HG03457 (cell line): Measurements from ENCODE around the gene TMEM87B.
"Not testable (repeated sequence)": the region's sequence is repeated elsewhere in the genome, so short reads cannot be mapped to it uniquely, and the experiment has no call there.

Experiments
- ATAC-seq: cut with Tn5 transposase; IDR thresholded peaks from one replicate; pipeline ENCODE4 v1.9.1; 2021; ENCODE audit warnings: moderate number of reproducible peaks; ENCODE audit not compliant: unreplicated experiment

TMEM87B gene

DNA sequence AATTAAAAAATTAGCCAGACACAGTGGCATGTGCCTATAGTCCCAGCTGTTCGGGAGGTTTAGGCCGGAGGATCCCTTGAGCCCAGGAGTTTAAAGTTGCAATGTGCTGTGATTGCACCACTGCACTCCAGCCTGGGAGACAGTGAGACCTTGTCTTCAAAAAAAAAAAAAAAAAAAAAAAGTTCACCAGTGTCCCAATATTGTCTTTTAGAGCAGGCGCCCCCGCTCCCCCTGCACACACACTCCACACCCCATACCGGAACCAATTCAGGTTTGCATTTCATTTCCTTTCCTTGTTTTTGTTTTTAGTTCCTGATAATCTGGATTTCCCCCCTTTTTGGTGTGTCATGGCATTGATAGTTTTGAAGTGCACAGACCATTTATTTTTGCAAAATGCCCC is 10.4 kb downstream of the TMEM87B start:
- no peak for ATAC-seq

DNA sequence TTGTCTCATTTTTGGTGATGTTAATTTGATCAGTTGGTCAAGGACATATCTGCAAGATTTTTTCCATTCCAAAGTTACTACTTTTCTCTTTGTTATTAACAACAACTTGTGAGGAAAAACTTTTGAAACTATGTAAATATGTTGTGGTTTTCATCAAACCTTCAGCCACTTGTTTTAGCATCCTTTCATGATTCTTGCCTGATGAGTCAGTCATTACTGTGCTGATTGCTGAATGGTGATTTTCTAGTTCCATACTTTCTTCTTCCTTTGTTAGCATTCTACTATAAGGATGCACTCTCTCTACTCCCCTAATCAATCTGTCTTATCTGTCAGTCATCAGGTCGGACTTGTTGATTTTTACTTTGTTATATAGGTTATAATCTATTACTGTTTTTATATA is 10.9 kb downstream of the TMEM87B start:
- no peak for ATAC-seq

DNA sequence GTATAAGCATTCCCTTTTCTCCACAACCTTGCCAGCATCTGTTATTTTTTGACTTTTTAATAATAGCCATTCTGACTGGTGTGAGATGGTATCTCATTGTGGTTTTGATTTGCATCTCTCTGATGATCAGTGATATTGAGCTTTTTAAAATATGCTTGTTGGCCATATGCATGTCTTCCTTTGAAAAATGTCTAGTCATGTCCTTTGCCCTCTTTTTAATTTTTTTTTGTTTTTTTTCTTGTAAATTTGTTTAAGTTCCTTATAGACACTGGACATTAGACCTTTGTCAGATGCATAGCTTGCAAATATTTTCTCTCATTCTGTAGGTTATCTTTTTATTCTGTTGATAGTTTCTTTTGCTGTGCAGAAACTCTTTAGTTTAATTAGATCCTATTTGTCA is 14.7 kb downstream of the TMEM87B start:
- not testable (repeated sequence) for ATAC-seq

DNA sequence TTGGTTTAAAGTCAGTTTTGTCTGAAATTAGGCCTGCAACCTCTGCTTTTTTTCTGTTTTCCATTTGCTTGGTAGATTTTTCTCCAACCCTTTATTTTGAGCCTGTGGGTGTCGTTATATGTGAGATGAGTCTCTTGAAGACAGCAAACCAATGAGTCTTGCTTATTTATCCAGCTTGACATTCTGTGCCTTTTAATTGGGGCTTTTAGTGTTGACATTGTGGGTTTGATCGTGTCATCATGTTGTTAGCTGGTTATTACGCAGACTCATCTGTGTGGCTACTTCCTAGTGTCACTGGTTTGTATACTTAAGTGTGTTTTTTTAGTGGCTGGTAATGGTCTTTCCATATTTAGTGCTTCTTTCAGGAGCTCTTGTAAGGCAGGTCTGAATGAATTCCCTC is 18.8 kb downstream of the TMEM87B start:
- ATAC-seq: no peak

DNA sequence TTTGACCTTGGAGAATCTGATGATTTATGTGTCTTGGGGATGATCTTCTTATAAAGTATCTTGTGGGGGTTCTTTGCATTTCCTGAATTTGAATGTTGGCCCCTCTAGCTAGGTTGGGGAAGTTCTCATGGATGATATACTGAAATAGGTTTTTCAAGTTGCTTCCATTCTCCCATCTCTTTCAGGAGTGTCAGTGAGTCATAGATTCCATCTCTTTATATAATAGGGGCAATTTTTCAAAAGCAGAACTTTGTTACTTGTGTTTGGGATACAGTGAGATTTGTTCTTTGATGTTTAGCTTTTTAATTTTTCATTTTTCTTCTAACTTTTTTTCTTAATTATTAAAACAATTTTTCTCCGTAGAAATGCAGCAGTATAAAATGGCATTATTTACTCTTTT is 19.4 kb downstream of the TMEM87B start:
- ATAC-seq: no peak

DNA sequence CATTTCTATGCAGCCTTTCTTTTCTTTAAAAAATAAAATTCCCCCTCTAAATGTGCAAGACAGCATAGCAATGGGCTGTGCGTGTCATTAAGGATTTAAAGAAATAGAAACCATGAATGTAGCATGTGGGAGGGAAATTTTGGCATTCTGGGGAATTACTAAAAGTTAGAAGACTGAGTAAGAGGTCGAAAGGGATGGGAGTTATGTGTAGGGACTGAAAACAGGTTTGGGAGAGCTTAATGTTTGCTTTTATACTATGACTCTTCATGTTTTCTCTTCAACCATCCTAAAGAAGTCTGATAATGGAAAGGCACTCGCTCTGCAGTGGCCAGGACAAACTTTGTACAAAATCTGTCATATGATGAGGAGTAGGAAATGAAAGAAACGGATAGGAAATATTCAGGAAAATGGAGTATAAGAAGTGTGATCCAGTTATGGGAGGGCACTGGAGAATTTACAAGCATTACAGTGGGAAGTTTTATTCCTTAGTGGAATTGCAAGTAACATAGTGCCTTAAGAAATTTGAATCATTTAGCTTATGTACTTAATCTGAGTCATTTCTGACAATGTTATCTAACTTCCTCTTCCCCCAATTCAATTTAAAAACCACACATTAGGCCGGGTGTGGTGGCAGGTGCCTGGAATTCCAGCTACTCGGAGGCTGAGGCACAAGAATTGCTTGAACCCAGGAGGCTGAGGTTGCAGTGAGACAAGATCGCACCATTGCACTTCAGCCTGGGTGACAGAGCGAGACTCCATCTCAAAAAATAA is 20.6 kb downstream of the TMEM87B start:
- ATAC-seq: no peak

DNA sequence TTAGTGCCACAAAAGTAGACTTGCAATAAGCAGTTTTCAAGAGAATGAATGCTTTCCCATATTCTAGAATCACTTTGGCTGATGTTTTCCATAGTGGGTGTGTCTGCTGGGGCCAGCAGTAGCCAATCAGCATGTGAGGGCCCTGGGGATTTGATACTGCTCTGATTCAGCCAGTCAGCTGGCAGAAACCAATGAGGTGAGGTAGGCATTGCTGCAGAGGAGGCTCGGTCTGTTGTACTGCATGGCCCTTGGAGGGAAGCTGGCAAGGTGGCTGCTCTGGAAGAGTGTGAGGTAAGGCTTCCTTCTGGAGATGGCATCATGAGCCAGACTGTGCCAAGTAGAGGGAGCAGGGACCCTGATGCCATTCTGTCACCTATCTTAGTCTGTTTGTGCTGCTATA is 22.7 kb downstream of the TMEM87B start:
- ATAC-seq: no peak

DNA sequence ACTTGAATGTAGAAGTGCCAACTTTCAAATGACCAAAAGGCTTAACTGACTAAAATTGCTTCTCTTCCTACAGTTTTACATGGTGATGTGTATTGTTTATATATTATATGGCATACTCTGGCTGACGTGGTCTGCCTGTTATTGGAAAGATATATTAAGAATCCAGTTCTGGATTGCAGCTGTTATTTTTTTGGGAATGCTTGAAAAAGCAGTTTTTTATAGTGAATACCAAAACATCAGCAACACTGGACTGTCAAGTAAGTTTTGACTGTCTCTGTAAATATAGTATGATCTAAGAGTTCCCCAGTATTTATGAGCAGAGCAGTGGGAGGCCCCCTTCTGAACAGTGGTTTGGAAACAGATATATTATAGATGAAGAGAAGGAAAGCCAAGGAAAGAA is 26.2 kb downstream of the TMEM87B start:
- ATAC-seq: no peak

DNA sequence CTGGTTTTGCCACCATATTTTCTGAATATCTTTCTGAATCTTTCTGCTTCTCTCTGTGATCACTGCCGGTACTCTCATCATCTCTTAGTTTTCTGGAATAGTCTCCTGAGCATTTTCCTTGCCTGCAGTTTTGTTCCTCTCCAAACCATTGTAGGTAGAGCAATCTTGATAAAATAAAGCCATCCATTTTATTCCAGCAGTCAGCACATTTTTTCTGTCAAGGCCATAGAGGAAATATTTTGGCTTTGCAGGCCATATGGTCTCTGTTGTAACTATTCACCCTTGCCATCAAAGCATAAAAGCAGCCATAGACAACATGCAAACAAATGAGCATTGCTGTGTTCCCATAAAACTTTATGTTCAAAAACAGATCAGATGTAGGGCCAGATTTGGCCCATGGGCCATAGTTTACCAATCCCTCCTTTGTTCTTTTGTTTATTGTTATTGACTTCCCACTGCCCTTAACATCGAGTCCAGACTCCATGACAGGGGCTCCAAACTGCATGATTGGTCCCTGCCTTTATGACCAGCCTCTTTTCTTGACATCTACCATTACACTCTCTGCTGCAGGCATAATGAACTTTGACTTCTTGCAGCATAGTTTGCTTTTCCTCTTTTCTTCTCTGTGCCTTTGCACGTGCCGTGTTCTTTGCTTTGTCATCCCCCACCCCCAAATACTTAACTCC is 29.8 kb downstream of the TMEM87B start:
- ATAC-seq: no peak

DNA sequence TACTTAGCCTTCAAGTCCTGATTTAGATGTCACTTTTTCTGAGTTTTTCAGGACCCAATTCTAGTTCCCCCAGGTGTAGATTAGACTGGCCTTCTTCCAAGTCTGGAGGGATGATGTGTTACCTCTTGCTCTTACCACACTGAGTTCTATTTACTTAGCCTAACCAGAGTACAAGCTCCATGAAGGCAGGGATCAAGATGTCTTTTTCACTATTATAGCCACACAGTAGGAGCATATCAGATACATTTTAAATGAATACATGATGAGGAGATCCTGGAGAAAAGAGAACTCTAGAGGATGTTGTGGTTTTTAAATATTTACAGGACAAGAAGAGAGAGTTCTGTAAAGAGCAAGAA is 30.3 kb downstream of the TMEM87B start:
- no peak for ATAC-seq

DNA sequence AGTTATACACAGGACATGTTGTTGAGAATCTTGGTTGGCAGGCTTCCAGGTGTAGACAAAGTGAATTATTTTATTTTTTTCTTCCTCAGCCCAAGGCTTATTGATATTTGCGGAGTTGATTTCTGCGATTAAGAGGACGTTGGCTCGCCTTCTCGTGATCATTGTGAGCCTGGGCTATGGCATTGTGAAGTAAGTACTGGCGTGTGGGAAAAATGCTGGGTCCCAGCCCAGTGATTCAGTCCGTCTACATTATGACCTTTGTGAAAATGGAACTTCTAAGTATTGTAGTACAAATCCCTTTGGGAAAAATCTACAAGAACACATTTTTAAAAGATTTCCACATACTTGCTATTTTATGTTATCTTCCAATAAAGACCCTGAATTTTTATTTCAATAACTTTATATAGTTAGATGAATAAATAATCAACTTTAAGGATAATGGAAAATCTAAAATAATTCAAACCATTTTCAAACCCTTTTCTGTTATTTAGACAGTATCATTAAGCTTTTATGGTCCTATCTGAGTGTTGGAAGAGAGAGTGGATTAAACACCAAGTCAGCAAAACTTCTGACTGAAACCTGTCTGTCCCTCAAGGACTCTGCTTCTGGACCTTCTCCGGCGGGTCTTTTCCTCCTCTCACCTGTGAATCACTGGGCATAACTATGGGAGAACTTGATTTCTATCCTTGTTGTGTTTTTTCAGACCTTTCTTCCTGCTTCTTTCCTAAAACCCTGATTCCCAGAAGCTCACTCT is 31.0 kb downstream of the TMEM87B start:
- ATAC-seq: no peak

DNA sequence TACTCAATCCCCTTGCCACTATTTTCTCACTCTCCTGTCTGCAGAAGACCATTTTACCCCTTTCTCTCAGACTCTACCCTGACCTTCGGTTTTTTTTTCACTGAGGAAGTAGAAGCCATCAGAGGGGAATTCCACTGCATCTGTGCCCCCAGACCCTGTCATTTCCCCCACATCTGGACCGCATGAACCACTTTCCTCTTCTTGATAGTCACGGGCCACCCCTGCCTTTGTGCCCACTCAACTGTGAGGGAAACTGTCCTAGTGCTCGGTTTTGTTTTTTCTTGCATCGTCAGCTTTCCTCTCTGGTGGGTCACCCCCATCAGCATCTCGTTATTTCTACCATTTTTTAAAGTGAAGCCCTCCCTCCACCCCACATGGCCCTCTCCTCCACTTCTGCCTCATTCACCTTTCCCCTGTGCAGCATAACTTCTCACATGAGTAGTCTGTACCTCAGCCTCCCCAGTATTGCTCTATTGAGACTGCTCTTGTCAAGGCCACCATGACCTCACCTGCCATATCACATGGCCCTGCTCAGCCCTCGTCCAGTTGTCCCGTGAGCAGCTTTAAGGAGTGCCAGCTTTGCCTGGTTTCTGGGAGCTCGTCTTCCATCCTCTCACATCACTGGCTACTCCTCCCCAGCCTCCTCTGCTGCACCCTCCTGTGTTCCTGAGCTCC is 32.4 kb downstream of the TMEM87B start:
- ATAC-seq: peak; percentile 64

DNA sequence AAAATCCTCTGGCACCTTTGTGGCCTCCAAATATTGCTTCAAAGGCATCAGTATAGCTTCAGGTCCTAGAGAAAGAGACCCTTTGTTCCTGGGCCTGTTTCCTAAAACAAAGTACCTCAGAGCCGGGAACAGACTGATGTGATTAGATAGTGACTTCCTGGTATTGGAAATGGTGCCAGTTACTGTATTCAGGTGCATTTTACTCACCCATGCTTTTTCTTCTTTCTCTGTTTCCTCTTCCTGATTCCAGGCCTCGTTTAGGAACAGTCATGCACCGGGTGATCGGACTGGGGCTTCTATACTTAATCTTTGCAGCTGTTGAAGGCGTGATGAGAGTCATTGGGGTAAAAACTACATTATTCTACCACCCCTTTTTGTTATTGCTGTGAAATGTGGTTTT is 34.3 kb downstream of the TMEM87B start:
- no peak for ATAC-seq

DNA sequence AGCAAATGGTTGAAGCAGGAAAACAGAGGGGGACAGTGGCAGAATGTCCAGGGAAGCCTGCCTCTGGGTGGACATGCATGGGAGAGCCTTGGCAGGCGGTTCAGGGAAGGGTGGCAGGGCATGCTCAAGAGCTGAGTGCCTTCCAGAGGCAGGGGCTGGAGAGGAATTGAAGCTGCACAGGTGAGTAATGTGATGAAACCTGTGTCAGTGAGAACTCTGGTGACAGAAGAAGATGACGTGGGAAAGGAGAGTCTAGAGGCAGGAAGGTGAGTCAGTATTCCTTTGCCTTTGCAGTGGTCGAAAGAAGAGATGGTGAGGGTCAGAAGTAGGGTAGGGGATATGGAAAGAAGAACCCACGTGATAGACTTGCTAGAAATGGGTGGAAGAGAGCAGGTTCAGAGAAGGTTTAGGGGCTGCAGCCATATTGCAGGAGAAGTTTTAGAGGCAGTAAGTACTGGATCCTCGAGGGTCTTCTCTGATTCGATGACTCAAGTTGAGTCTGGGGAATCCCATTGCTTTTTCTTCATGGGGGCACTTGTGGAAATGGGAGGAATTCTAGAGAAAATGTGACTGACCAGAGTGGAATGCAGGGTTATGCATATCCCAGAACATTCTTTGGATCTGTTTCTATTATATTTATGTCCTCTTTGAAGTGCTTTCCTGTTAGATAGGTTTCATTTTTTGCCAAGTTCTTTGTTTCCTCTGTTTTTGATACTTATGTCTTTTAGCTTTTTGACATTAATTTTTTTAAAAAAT is 37.4 kb downstream of the TMEM87B start:
- ATAC-seq: no peak

DNA sequence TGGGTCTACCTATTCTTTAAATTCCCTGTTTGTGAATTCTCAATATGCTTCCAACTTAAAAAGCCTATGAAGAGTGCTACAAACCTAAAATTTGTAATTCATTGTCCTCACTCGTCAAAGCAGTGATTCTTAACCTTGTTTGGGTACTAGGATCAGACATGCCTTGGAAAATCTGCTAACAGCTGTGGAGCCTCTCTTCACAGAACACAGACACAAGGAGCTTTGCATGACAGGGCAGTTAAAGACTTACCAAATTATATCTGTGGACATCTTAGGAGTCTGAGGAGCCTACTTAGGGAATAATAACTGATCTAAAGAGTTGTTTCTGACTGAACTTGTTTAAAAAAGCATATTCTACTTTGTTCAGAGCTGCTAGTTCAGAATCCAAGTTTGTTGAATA is 38.1 kb downstream of the TMEM87B start:
- no peak for ATAC-seq

DNA sequence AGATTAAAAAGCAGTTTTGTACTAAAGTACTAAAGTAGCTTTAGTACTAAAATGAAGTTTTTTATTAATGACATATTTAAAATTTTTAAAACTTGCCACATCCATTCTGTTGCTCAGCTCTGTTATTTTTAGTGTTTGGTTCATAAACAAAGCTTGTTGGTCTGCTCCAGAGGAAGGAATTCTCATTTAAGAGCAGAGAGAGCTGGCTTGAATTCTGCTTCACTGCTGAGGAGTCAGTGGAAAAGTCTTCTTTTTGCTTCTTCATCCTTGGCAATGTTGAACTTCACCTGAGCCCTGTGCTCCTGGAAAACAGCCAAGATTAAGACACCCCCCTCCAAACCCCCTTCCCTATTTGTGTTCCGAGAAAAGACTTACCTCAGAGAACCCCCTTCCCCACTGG is 40.6 kb downstream of the TMEM87B start:
- ATAC-seq: no peak

DNA sequence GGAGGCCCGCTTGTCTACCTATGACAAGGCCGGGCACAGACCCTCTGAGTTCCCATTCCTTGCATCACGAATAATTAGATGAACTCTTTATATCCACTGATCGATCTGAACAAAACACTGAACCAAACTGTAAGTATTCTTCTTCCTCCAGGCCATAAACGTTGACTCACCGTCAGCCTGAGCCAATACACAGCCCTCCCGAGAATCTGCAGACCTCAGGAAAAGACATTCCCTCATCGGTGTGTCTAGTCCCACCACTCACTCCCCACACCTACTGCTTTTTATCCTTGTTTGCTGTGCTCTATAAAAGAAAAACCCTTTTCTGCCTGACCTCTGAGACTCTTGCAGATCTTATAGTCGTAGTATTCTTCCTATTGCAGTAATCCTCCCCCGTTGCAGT is 41.0 kb downstream of the TMEM87B start:
- ATAC-seq: no peak

DNA sequence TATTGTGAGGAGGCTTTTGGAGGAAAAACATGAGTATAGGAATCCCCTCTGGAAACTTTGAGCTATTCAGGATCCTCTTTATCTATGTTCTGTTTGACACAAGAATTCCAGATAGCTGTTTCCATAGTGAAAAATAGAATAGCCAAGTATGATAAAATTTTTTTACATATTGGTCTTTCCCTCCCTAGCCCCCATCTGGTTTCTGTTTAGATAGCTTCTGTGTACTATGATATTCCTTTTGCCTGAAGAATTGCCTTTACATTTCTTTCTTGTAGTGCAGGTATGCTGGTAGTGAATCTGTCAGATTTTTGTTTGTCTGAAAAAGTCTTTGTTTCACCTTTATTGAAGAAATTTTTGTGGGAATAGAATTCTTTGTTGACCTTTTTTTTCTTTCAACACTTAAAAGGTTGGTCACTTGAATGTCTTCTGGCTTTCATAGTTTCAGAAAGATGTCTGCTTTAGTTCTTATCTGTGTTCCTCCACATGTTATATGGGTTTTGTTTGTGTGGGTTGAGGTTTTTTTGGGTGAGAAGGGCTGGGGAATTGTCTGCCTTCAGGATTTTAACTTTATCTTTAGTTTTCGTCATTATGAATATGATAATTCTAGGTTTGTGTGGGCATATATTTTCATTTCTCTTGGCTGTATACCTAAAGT is 53.2 kb downstream of the TMEM87B start:
- no peak for ATAC-seq

DNA sequence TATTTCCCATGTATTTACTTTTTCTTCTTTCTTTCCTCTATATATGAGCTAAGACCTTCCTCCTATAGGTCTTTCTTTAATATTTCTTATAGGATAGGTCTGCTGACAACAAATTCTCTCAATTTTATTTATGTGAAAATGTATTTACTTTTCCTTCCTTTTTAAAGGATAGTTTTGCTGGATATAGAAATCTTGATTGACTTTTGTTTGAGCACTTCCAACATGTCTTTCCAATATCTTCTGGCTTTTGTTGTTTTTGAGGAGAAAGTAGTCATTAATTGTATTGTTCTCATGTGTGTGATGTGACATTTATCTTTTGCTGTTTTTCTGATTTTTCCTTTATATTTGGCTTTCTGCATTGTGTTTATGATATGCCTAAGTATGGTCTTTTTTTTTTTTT is 54.2 kb downstream of the TMEM87B start:
- ATAC-seq: no peak

DNA sequence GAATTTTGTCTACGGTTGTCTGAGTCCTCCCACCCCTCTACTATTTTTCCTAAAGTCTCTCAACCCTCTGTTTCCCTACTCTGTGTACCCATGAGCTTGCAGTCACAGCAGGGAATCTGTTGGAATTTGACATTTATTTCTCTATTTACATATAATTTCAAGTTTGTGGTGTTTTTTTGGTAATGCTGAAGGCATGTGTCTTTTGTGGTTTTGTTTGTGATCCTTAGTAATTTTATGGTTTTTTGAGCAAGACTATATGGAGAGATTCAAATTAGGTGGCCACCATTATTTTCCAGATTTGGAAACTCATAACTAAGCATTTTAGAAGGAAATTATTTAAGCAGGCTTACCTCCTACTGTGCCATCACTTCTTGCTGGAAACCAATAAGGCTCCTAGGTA is 55.9 kb downstream of the TMEM87B start:
- ATAC-seq: no peak
